Right lobe of liver (tissue), 4 donors: ENCODE measurements around the gene JAM3.

Source experiments
- POLR2A ChIP-seq: fragments of 450-650 bp; IDR thresholded peaks from one replicate; pipeline ENCODE4 v1.6.1; 2017; ENCODE audit warnings: antibody characterized with exemption, mild to moderate bottlenecking
- TF ChIP-seq, protein P1 (sequence below), 4 donors: fragments of 200-600 bp in 3 of 4; fragments of 450-650 bp in 1 of 4; IDR thresholded peaks; one replicate each; pipeline versions ENCODE4 v1.5.1 to v1.8.0; 2016 to 2022; ENCODE audit warnings: antibody characterized with exemption in 4 of 4, mild to moderate bottlenecking in 2 of 4
- donor health status: DM: no; HTN: no; CAD: no.
- donor health status: DM: no; HTN: no; CAD: no.
- donor health status: DM: no; HTN: yes; CAD: no.

DNA sequence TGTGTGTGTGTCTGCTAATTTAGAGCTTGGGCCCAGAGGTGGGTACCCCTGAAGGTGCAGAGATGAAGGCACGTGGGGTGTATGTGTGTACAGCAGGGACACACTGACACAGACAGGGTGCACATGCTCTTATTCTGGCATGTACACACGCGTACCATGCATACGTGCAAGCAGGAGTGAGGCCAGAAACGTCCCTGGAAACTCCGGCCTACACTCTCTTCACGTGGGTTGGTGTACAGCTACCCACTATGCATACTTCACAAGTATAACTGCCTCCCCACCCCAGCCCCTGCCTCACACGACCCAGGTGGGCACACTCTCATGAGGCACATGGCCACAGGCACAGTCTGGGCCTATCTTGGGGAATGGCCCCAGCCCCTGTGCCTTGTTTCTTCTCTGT lies 27.5 kb upstream of the JAM3 start:
- TF ChIP-seq, protein P1, sequence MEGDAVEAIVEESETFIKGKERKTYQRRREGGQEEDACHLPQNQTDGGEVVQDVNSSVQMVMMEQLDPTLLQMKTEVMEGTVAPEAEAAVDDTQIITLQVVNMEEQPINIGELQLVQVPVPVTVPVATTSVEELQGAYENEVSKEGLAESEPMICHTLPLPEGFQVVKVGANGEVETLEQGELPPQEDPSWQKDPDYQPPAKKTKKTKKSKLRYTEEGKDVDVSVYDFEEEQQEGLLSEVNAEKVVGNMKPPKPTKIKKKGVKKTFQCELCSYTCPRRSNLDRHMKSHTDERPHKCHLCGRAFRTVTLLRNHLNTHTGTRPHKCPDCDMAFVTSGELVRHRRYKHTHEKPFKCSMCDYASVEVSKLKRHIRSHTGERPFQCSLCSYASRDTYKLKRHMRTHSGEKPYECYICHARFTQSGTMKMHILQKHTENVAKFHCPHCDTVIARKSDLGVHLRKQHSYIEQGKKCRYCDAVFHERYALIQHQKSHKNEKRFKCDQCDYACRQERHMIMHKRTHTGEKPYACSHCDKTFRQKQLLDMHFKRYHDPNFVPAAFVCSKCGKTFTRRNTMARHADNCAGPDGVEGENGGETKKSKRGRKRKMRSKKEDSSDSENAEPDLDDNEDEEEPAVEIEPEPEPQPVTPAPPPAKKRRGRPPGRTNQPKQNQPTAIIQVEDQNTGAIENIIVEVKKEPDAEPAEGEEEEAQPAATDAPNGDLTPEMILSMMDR (IDR thresholded peaks at IDR 0.05), result no peak
- TF ChIP-seq POLR2A, result no peak
